HFFc6 (cell line): ENCODE measurements around the gene IQGAP3. TPM values are rescaled to one million over a fixed set of nuclear protein-coding genes. Genes with fewer than 3 reads are reported as not detected.

Experiments
- DNase-seq: peaks from one replicate; pipeline ENCODE4 v3.0.0-alpha.2; 2018
- H3K27ac Mint-ChIP-seq: 2 replicates; pipeline ENCODE4 v1.8.0; 2020; ENCODE audit warnings: mild to moderate bottlenecking, mixed read lengths
- H3K27me3 Mint-ChIP-seq: 2 replicates; pipeline ENCODE4 v1.8.0; 2021; ENCODE audit warnings: mild to moderate bottlenecking, moderate library complexity, mixed read lengths; ENCODE audit not compliant: insufficient read depth
- H3K36me3 Mint-ChIP-seq: 2 replicates; pipeline ENCODE4 v1.8.0; 2021; ENCODE audit warnings: low read depth, mixed read lengths
- H3K4me1 Mint-ChIP-seq: 2 replicates; pipeline ENCODE4 v1.8.0; 2020; ENCODE audit warnings: low read depth, mixed read lengths
- H3K4me3 Mint-ChIP-seq: 2 replicates; pipeline ENCODE4 v1.8.0; 2020; ENCODE audit warnings: mild to moderate bottlenecking, moderate library complexity, mixed read lengths
- H3K9me3 Mint-ChIP-seq: 2 replicates; pipeline ENCODE4 v1.8.0; 2020; ENCODE audit warnings: mild to moderate bottlenecking, mixed read lengths
- CTCF ChIP-seq: fragments of 200-600 bp; sonication (generic); IDR thresholded peaks from 2 replicates; pipeline ENCODE4 v1.5.0; 2021; ENCODE audit warnings: antibody characterized with exemption, mild to moderate bottlenecking
- total RNA-seq, 6 experiments: library from RNA; stranded (reverse); fragmentation: NEBNext Ultra II Directional; extraction: Animal tissue kit (Norgen Biotek cat#: 25700); gene quantifications; 2 replicates in 1 of 6; 3 replicates in 5 of 6; pipeline ENCODE4 v1.2.3, GENCODE V29; 2021

Gene IQGAP3
- total RNA-seq, 6 experiments from 2014 or later: 13.9 to 33.3 (median 29.0) TPM

GRCh38 chr1:156565519-156565918 lies 6.8 kb downstream of the IQGAP3 start:
- H3K9me3 Mint-ChIP-seq: no peaks in the 10 kb centered on the region
- no peak overlapping the region for H3K4me3 Mint-ChIP-seq
- TF ChIP-seq CTCF: no peak
- no peak for DNase-seq
- peaks cover 8% of the 10 kb centered on the region for H3K4me1 Mint-ChIP-seq
- no peaks in the 10 kb centered on the region for H3K27me3 Mint-ChIP-seq
- H3K36me3 Mint-ChIP-seq: peaks cover 58% of the 10 kb centered on the region
- no peak overlapping the region for H3K27ac Mint-ChIP-seq

GRCh38 chr1:156560585-156561163 lies 11.7 kb downstream of the IQGAP3 start:
- H3K4me1 Mint-ChIP-seq: peaks cover 9% of the 10 kb centered on the region; the same call in 1 of the 2 replicates
- no peaks in the 10 kb centered on the region for H3K27me3 Mint-ChIP-seq
- H3K36me3 Mint-ChIP-seq: peaks cover 44% of the 10 kb centered on the region
- H3K27ac Mint-ChIP-seq: no peak overlapping the region; the same call in 1 of the 2 replicates
- TF ChIP-seq CTCF: no peak
- no peak for DNase-seq
- H3K4me3 Mint-ChIP-seq: no peak overlapping the region
- no peaks in the 10 kb centered on the region for H3K9me3 Mint-ChIP-seq

- Mint-ChIP-seq H3K4me1 (peaks cover 9% of the 10 kb centered on the region; the same call in 1 of the 2 replicates), H3K27ac (no peak overlapping the region), H3K36me3 (peaks cover 36% of the 10 kb centered on the region), H3K27me3 (no peaks in the 10 kb centered on the region), H3K9me3 (no peaks in the 10 kb centered on the region), H3K4me3 (no peak overlapping the region)
- DNase-seq: no peak
- TF ChIP-seq CTCF: no peak
Observed at GRCh38 chr1:156559797-156560385, 12.5 kb downstream of the IQGAP3 start.

- H3K36me3 Mint-ChIP-seq: peaks cover 32% of the 10 kb centered on the region
- no peaks in the 10 kb centered on the region for H3K27me3 Mint-ChIP-seq
- no peak for TF ChIP-seq CTCF
- H3K4me3 Mint-ChIP-seq: no peak overlapping the region
- peaks cover 9% of the 10 kb centered on the region; the same call in 1 of the 2 replicates for H3K4me1 Mint-ChIP-seq
- DNase-seq: no peak
- H3K9me3 Mint-ChIP-seq: no peaks in the 10 kb centered on the region
- no peak overlapping the region for H3K27ac Mint-ChIP-seq
Observed at GRCh38 chr1:156559086-156559796, 13.1 kb downstream of the IQGAP3 start.

- no peak overlapping the region for H3K4me3 Mint-ChIP-seq
- H3K9me3 Mint-ChIP-seq: no peaks in the 10 kb centered on the region
- H3K36me3 Mint-ChIP-seq: peaks cover 31% of the 10 kb centered on the region
- TF ChIP-seq CTCF: no peak
- H3K27ac Mint-ChIP-seq: no peak overlapping the region
- no peaks in the 10 kb centered on the region for H3K27me3 Mint-ChIP-seq
- no peak for DNase-seq
- H3K4me1 Mint-ChIP-seq: peaks cover 26% of the 10 kb centered on the region
Observed at GRCh38 chr1:156556354-156556753, 16.0 kb downstream of the IQGAP3 start.
